ENCODE measurements around the gene HOXB8.

HOXB8 gene

DNA sequence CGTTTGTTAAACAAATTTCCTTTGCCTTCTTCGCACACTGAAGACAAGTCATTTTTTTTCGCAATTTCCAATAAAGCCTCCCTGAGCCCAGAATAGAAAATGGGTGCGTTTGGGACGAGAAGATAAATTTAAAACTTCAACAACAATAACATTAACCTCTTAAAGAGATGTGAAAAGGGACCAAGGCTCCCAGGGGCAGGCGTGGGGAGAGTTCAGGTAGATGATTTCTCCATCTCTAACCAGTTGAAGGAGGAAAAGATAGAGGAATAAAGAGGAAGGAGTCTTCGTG is 35.7 kb downstream of the HOXB8 start:
- TF ChIP-seq OSR1 (CRISPR knock-in tag; IDR thresholded peaks at IDR 0.05) (no peak), PPARA (CRISPR knock-in tag; IDR thresholded peaks at IDR 0.05; ENCODE audit: borderline replicate concordance) (no peak), ZNF70 (CRISPR knock-in tag; IDR thresholded peaks at IDR 0.05) (no peak), TOX (CRISPR knock-in tag; IDR thresholded peaks at IDR 0.05; ENCODE audit: borderline replicate concordance) (no peak), TCF4 (CRISPR knock-in tag; IDR thresholded peaks at IDR 0.05; ENCODE audit: borderline replicate concordance) (no peak), ZFP30 (CRISPR knock-in tag; IDR thresholded peaks at IDR 0.05) (no peak)
- ATAC-seq: no peak

DNA sequence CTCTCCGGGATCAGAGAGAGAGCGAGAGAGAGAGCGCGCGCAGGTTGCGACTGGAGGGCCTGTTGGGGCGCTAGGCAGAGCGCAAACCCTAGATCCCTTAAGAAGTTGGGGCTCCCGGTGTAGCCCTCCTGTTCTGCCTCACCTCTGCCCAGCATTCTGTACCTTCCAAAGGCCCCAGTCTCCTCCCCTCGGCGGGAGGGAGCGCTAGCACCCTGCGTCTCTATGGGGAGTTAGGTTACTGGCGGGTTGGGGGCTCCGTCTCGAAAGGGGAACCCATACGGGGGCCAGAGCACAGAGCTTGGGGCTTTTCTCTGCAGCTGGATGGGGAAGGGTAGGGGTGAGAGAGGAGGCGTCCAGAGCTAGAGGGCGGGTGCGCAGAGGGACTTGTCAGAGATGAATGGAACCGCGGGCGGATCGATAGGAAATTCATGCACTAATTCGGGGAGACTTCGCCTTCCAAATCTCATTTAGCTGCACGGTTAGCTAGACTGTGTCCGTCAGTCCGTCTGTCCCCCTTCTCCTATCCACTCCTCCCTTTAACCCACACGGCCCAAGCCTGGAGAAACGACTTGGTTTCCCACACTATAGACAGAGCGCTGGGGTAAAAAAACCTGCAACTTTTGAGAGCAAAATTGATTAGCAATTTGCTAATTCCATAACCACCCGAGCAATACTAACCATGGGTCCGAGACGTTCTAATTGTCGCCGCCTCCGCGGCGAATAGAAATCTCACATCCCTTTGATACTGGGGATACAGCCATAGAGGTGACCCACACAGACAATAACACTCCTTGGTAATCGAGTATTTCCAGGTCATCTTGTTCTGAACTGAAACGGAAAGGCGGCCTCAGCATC is 36.2 kb downstream of the HOXB8 start:
- TF ChIP-seq ZNF8 (CRISPR knock-in tag; IDR thresholded peaks at IDR 0.05) (no peak), ARNTL (CRISPR knock-in tag; IDR thresholded peaks at IDR 0.05; ENCODE audit: borderline replicate concordance, low read depth) (no peak), TCF4 (CRISPR knock-in tag; IDR thresholded peaks at IDR 0.05; ENCODE audit: borderline replicate concordance) (no peak)
- no peak for ATAC-seq

DNA sequence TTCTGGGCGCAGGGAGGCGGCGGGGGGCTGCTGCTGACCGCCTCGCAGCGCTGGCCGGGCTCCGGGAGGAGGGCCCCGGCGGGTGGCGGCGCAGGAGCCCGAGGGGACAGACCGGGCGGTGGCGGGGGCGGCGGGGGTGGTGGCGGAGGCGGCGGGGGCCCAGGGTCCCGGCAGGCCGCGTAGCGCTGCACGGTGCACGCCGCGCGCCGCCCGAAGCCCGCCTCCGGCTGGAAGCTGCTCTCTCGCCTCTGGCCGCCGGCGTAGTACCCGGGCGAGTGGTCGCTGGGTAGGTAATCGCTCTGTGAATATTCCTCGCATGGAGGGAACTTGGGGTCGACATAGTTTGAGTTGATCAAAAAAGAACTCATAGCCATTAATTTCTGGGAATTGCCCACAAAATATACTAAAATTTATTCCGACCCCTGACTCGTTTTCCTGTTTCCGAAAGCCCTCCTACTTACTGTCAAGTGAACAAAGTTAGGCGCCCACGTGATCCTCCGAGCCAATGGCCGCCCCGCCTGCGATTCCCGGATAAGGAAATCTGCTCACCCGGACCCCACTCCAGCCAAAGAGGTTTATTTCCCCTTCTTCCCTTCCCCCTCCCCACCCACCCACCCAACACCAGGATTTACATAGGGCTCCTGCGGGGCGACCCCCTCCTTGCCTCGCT is 37.0 kb downstream of the HOXB8 start, which contains the start of gene HOXB4:
HOXB4 (minus strand) TSS at position 405 of the 670 bp plus-strand sequence; CDS start at position 374, 31 bp downstream.
- no peak for ATAC-seq
- no peak for TF ChIP-seq ZFP3 (CRISPR knock-in tag; IDR thresholded peaks at IDR 0.05)
- TF ChIP-seq ZNF70 (CRISPR knock-in tag; IDR thresholded peaks at IDR 0.05): no peak
- no peak for TF ChIP-seq ESRRG (CRISPR knock-in tag; IDR thresholded peaks at IDR 0.05)
- TF ChIP-seq ARNTL (CRISPR knock-in tag; IDR thresholded peaks at IDR 0.05; ENCODE audit: borderline replicate concordance, low read depth): no peak
- TF ChIP-seq, protein P1, sequence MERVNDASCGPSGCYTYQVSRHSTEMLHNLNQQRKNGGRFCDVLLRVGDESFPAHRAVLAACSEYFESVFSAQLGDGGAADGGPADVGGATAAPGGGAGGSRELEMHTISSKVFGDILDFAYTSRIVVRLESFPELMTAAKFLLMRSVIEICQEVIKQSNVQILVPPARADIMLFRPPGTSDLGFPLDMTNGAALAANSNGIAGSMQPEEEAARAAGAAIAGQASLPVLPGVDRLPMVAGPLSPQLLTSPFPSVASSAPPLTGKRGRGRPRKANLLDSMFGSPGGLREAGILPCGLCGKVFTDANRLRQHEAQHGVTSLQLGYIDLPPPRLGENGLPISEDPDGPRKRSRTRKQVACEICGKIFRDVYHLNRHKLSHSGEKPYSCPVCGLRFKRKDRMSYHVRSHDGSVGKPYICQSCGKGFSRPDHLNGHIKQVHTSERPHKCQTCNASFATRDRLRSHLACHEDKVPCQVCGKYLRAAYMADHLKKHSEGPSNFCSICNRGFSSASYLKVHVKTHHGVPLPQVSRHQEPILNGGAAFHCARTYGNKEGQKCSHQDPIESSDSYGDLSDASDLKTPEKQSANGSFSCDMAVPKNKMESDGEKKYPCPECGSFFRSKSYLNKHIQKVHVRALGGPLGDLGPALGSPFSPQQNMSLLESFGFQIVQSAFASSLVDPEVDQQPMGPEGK (CRISPR knock-in tag; IDR thresholded peaks at IDR 0.05; ENCODE audit: borderline replicate concordance): no peak
- TF ChIP-seq BACH2 (CRISPR knock-in tag; IDR thresholded peaks at IDR 0.05; ENCODE audit: borderline replicate concordance): no peak
- TF ChIP-seq PPARA (CRISPR knock-in tag; IDR thresholded peaks at IDR 0.05; ENCODE audit: borderline replicate concordance): no peak
- TF ChIP-seq TOX (CRISPR knock-in tag; IDR thresholded peaks at IDR 0.05; ENCODE audit: borderline replicate concordance): no peak
- no peak for TF ChIP-seq RARB (CRISPR knock-in tag; IDR thresholded peaks at IDR 0.05)
- no peak for TF ChIP-seq ZNF565 (CRISPR knock-in tag; conservative IDR thresholded peaks at IDR 0.05; ENCODE audit: low read depth)
- no peak for TF ChIP-seq ZC3H10 (CRISPR knock-in tag; IDR thresholded peaks at IDR 0.05)
- TF ChIP-seq CSRNP3 (CRISPR knock-in tag; IDR thresholded peaks at IDR 0.05): no peak
- no peak for TF ChIP-seq OSR1 (CRISPR knock-in tag; IDR thresholded peaks at IDR 0.05)
- no peak for TF ChIP-seq TSHZ2 (CRISPR knock-in tag; IDR thresholded peaks at IDR 0.05)
- TF ChIP-seq TCF4 (CRISPR knock-in tag; IDR thresholded peaks at IDR 0.05; ENCODE audit: borderline replicate concordance): no peak
- no peak for TF ChIP-seq SNAI2 (CRISPR knock-in tag; IDR thresholded peaks at IDR 0.05)
- TF ChIP-seq ZFP30 (CRISPR knock-in tag; IDR thresholded peaks at IDR 0.05): no peak
- no peak for TF ChIP-seq GLIS3 (CRISPR knock-in tag; IDR thresholded peaks at IDR 0.05)
- TF ChIP-seq ZNF8 (CRISPR knock-in tag; IDR thresholded peaks at IDR 0.05): no peak
- TF ChIP-seq CSDC2 (CRISPR knock-in tag; IDR thresholded peaks at IDR 0.05): no peak

DNA sequence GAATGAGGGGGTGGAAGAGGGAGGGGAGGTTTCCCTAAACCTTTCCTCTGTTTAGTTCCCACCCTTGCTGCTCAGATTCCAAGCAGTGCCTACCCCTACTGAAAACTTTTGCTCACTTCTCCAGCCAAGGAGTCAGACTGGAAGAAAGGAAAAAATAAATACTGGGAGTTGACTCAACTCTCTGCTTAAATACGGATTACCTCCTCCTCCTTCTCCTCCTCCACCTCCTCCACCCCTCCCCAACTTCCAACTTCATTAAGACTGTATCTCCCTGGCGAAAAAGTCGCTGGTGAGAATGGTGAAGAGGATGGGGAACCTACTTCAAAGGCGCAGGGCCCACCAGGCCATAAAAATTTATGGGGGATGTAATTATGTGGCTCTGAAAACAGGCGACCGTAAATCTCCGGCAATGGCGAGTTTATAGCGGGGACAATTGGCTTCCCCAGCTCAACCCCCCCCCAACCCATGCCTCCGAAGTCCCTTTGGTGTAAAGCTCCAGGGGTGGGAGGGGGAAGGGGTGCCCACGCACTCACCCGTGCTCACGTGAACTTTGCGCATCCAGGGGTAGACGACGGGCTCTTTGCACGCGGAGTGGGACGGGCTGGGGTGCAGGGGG is 37.7 kb downstream of the HOXB8 start:
- TF ChIP-seq, protein P1 (CRISPR knock-in tag; IDR thresholded peaks at IDR 0.05; ENCODE audit: borderline replicate concordance): no peak
- no peak for TF ChIP-seq CSDC2 (CRISPR knock-in tag; IDR thresholded peaks at IDR 0.05)
- ATAC-seq: no peak

Measured in SK-N-SH treated with all-trans-retinoic acid at 6 μM for 48 hours (cell line).